ENCODE results near the gene RXRG. TPM values are rescaled to one million over a fixed set of nuclear protein-coding genes. Genes with fewer than 3 reads are reported as not detected.

The RXRG gene
- total RNA-seq, 1 experiment from 2014 or later, result not detected

DNA sequence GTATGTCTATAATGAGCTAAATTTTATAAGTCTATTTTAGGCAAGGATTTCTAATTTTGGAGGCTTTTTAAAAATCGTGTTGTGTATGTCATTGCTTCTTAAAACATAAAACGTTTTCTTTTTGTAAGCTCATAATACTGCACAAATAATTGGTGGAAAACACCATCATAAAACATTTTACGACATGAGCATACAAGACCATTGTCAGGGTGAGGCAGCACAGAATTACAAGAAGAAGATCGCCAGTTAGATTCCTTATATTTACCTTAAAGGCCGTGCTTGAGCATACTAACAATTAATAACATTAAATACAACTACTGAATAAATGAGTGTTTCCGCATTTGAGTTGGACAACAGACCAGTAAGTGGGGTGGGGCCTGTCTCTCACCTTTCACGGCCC is 69.3 kb downstream of the RXRG start:
- no peak overlapping the region for H3K18ac ChIP-seq (ENCODE audit: insufficient read length, low read depth, low read length)
- no peak for DNase-seq
- Mint-ChIP-seq H3K27me3 (ENCODE audit: low read depth) (peaks cover 88% of the 10 kb centered on the region), H3K9me3 (no peaks in the 10 kb centered on the region), H3K4me3 (peak overlapping the region; percentile 33 to 64), H3K27ac (no peak overlapping the region), H3K4me1 (peaks cover 15 to 17% of the 10 kb centered on the region in 2 experiments), H3K36me3 (ENCODE audit: insufficient read depth in 1 of 3, low read depth in 3 of 3) (no peaks in the 10 kb centered on the region)
- H2AK5ac ChIP-seq (ENCODE audit: insufficient read length, low read length), result no peak overlapping the region
- H3K9ac ChIP-seq (ENCODE audit: extremely low read depth, insufficient read length, low read length), result no peak overlapping the region
- H3K79me1 ChIP-seq (ENCODE audit: insufficient read depth, low read depth, low read length, poor library complexity, severe bottlenecking), result no peaks in the 10 kb centered on the region
- no peak for TF ChIP-seq CTCF (conservative IDR thresholded peaks at IDR 0.05)
- 0 out of 2 replicates have a peak, but pooled peaks cover 3% of the 10 kb centered on the region for H3K4me1 ChIP-seq (ENCODE audit: insufficient read depth, low read length)
- H4K8ac ChIP-seq (replicated peaks; ENCODE audit: insufficient read length, low read depth, low read length), result no peak overlapping the region
- no peak overlapping the region for H3T11ph ChIP-seq (ENCODE audit: low read length)
- H3K23me2 ChIP-seq (ENCODE audit: insufficient read length, low read depth, low read length, poor library complexity, severe bottlenecking), result peaks cover 13% of the 10 kb centered on the region
- H2BK120ac ChIP-seq (ENCODE audit: low read depth, low read length, poor library complexity, severe bottlenecking), result no peak overlapping the region
- H2BK20ac ChIP-seq (ENCODE audit: low read depth, low read length, poor library complexity, severe bottlenecking), result no peak overlapping the region
- no peak overlapping the region for H2BK15ac ChIP-seq (ENCODE audit: low read depth, low read length)
- no peak overlapping the region for H3K23ac ChIP-seq (ENCODE audit: insufficient read length, low read depth, low read length)
- H3K27ac ChIP-seq (ENCODE audit: insufficient read length, low read depth, low read length), result no peak overlapping the region
- no peak overlapping the region for H2BK5ac ChIP-seq (ENCODE audit: insufficient read length, low read length)
- H3K27me3 ChIP-seq (ENCODE audit: insufficient read depth, low read length), result peaks cover 4% of the 10 kb centered on the region; the same call in 1 of the 2 replicates
- no peak overlapping the region for H3K56ac ChIP-seq (ENCODE audit: insufficient read length, low read depth, low read length)
- no CpG with 5 or more reads among the region's 7 CpGs for WGBS (ENCODE audit: extremely low coverage, insufficient read length, low lambda C conversion rate)
- H3K14ac ChIP-seq (ENCODE audit: insufficient read depth, low read length), result peak overlapping the region; percentile 71; the same call in 1 of the 2 replicates
- no peaks in the 10 kb centered on the region for H4K20me1 ChIP-seq (ENCODE audit: control insufficient read depth, insufficient read depth, insufficient read length)
- H2AFZ ChIP-seq (ENCODE audit: low read length), result no peak overlapping the region
- H2BK12ac ChIP-seq (ENCODE audit: insufficient read length, low read depth, low read length), result no peak overlapping the region
- no peaks in the 10 kb centered on the region for H3K79me2 ChIP-seq (ENCODE audit: insufficient read depth, low read length)
- no peaks in the 10 kb centered on the region for H3K9me3 ChIP-seq (ENCODE audit: control insufficient read depth, low read depth, low read length)
- H3K4me2 ChIP-seq (ENCODE audit: insufficient read depth, insufficient read length, low read length), result peak overlapping the region; percentile 96
- no peak overlapping the region for H4K91ac ChIP-seq (ENCODE audit: insufficient read length, low read depth, low read length)
- H4K5ac ChIP-seq (ENCODE audit: insufficient read length, low read depth, low read length), result no peak overlapping the region
- H3K4ac ChIP-seq (ENCODE audit: low read depth, low read length), result no peak overlapping the region

All from H9 (cell line).